Progenitor cell of endocrine pancreas (in vitro differentiated cells): Measurements from ENCODE around the gene CTBS. TPM values are rescaled to one million over a fixed set of nuclear protein-coding genes. Genes with fewer than 3 reads are reported as not detected.
A peak's percentile ranks its signal among the peaks of the same experiment; 100 is the strongest.

Source experiments
- DNase-seq: peaks from one replicate; pipeline ENCODE4 v3.0.0; 2021; ENCODE audit warnings: low spot score; ENCODE audit not compliant: unreplicated experiment
- H3K27ac Mint-ChIP-seq: 2 replicates; pipeline ENCODE4 v1.8.0; 2021; ENCODE audit warnings: mild to moderate bottlenecking, moderate library complexity, mixed read lengths
- H3K27me3 Mint-ChIP-seq: 2 replicates; pipeline ENCODE4 v1.8.0; 2021; ENCODE audit warnings: mixed read lengths
- H3K36me3 Mint-ChIP-seq: 2 replicates; pipeline ENCODE4 v1.8.0; 2022; ENCODE audit warnings: mixed read lengths; ENCODE audit not compliant: insufficient read depth
- H3K4me1 Mint-ChIP-seq: 2 replicates; pipeline ENCODE4 v1.8.0; 2021; ENCODE audit warnings: low read depth, mixed read lengths
- H3K4me3 Mint-ChIP-seq: 2 replicates; pipeline ENCODE4 v1.8.0; 2021; ENCODE audit warnings: low read depth, mild to moderate bottlenecking, moderate library complexity, mixed read lengths
- H3K9me3 Mint-ChIP-seq: 2 replicates; pipeline ENCODE4 v1.8.0; 2021; ENCODE audit warnings: low read depth, mixed read lengths
- CTCF ChIP-seq: fragments of 200-600 bp; sonication (generic); IDR thresholded peaks from one replicate; pipeline ENCODE4 v1.5.0; 2021; ENCODE audit warnings: antibody characterized with exemption, mild to moderate bottlenecking; ENCODE audit not compliant: unreplicated experiment
- total RNA-seq: library from RNA; stranded (reverse); gene quantifications from 2 replicates; pipeline ENCODE4 v1.2.1, GENCODE V29; 2021

The CTBS gene
- total RNA-seq, 1 donor from 2014 or later: 10.1 TPM

- no peak for TF ChIP-seq CTCF
- peak overlapping the region; percentile 93 for H3K4me3 Mint-ChIP-seq
- peaks cover 26% of the 10 kb centered on the region for H3K4me1 Mint-ChIP-seq
- peak overlapping the region; percentile 98 for H3K27ac Mint-ChIP-seq
- no peak for DNase-seq
- no peaks in the 10 kb centered on the region for H3K27me3 Mint-ChIP-seq
- H3K36me3 Mint-ChIP-seq: peaks cover 4% of the 10 kb centered on the region
- no peaks in the 10 kb centered on the region for H3K9me3 Mint-ChIP-seq
Measured at GRCh38 chr1:84573481-84573966, 716 bp downstream of the CTBS start.

DNA sequence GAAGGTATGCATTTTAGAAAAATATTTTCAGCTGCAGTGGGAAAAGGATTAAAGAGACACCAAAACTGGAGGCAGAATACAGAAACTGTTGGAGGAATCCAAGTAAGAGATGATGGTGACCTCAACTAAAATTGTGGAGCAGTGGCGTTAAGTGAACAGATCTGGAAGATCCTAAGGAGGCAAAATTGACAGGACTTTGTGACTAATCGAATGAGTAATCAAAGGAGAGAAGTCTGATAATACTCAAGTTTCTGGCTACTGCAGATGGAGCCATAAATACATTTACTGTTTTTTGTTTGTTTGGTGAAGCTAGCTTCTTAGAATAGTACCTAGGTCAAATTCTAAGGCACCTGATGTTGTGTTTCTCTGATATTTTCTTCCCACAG, 3.1 kb downstream of the CTBS start:
- no peaks in the 10 kb centered on the region for H3K27me3 Mint-ChIP-seq
- H3K4me3 Mint-ChIP-seq: no peak overlapping the region
- H3K4me1 Mint-ChIP-seq: peaks cover 26% of the 10 kb centered on the region
- DNase-seq: no peak
- no peaks in the 10 kb centered on the region for H3K9me3 Mint-ChIP-seq
- no peak overlapping the region for H3K27ac Mint-ChIP-seq
- TF ChIP-seq CTCF: no peak
- peaks cover 4% of the 10 kb centered on the region for H3K36me3 Mint-ChIP-seq

DNA sequence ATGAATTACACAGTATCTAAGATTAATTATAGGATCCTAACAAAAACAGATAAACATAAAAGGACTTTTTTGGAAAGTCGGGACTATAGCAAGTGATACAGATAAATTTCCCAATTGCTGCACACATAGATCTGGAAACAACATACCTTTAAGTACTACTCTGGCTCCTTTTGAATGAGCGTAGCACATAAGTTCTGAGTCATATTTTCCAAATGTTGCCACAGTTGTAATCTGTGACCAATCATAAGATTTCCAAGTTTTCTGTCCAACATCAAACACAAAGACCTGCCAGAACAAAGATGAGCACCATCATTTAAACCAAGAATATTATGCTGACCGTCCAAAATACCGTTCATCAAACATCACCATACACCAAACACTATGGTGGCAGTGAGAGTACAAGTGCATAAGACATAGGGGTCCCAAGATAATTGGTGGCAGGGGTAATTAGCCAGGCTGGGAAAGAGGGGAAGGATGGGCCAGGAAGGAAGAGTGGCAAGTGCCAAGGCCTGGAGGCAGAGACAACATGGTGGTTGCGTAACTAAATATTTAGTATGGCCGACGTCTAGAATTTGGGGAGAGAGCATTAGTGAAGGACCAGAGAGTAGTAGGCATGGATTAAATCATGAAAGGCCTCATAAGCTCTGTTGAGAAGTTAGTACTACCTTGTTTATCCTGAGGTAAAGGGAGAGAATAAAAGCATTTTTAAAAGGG, 3.6 kb downstream of the CTBS start:
- Mint-ChIP-seq H3K9me3 (no peaks in the 10 kb centered on the region), H3K27me3 (no peaks in the 10 kb centered on the region), H3K27ac (no peak overlapping the region), H3K4me1 (peaks cover 26% of the 10 kb centered on the region), H3K36me3 (peaks cover 4% of the 10 kb centered on the region), H3K4me3 (no peak overlapping the region)
- no peak for DNase-seq
- TF ChIP-seq CTCF: no peak

- DNase-seq: no peak
- no peak overlapping the region for H3K27ac Mint-ChIP-seq
- H3K9me3 Mint-ChIP-seq: no peaks in the 10 kb centered on the region
- peaks cover 18% of the 10 kb centered on the region for H3K4me1 Mint-ChIP-seq
- TF ChIP-seq CTCF: no peak
- H3K27me3 Mint-ChIP-seq: no peaks in the 10 kb centered on the region
- no peak overlapping the region for H3K4me3 Mint-ChIP-seq
- peaks cover 4% of the 10 kb centered on the region for H3K36me3 Mint-ChIP-seq
Measured at GRCh38 chr1:84569216-84569615, 5.0 kb downstream of the CTBS start.

GRCh38 chr1:84550826-84551225, 23.4 kb downstream of the CTBS start:
- no peak for TF ChIP-seq CTCF
- Mint-ChIP-seq H3K9me3 (no peaks in the 10 kb centered on the region), H3K27me3 (no peaks in the 10 kb centered on the region), H3K4me1 (peaks cover 2% of the 10 kb centered on the region), H3K27ac (no peak overlapping the region), H3K4me3 (no peak overlapping the region), H3K36me3 (peaks cover 3% of the 10 kb centered on the region)
- no peak for DNase-seq
